Retinal pigment epithelial cell (primary cell): Measurements from ENCODE around the gene GDE1.
A peak's percentile ranks its signal among the peaks of the same experiment; 100 is the strongest.

Experiments
- DNase-seq: peaks from one replicate; pipeline ENCODE4 v3.0.0-alpha.2; 2010; ENCODE audit warnings: low read depth
- H3K4me3 ChIP-seq: 2 replicates; pipeline ENCODE4 v1.5.1; 2011; ENCODE audit warnings: mild to moderate bottlenecking, low read length, control low read depth, moderate library complexity
- TF ChIP-seq, protein P1 (sequence below): conservative IDR thresholded peaks from 2 replicates; pipeline ENCODE4 v1.5.1; 2011; ENCODE audit warnings: low read depth, low read length, control low read depth, inconsistent platforms

GDE1 gene

DNA sequence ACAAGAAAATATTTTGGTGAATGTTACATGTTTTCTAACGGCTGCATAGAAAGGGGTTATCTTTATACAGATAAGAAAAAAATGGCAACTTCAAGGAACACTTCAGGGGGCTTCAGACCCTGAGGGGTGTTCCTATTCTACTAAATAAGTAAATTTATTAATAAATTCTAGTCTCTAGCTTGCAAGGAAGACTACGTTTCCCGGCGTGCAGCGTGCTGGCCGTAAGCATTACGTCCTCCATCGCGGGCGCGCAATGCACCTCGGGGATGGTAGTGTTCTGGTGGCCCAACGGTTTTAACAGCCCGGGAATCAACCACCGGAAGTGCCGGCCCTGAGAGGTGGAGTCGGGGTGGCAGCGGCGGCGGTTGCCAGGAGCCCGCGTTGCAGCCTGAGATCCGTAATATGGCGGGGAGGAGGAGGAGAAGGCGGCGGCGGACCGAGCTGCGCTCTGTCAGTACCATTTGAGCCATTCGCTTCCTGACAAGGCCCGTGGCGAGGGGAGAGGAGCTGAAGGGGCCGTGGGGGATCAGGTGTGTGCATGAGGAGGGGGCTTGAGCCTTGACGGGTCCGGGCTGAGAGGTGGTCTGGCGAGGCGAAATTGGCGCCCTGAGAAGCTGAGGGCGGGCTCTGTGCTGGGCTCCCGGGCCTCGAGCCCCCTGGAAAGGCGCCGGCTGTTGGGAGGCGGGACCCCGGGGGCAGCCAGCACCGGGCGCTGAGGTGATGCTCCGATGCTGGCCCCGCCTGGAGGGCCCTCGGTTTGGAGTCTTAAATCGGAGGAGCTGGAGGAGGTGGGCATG is 1.9 kb upstream of the GDE1 start, which contains the start of gene CCP110:
Gene CCP110 (plus strand): TSS at position 384 of the 797 bp plus-strand sequence. CDS start 3,940 bp downstream, outside the sequence.
- DNase-seq, result peak; percentile 87
- H3K4me3 ChIP-seq, result peak within 1 kb of the TSS; percentile 95
- TF ChIP-seq, protein P1, sequence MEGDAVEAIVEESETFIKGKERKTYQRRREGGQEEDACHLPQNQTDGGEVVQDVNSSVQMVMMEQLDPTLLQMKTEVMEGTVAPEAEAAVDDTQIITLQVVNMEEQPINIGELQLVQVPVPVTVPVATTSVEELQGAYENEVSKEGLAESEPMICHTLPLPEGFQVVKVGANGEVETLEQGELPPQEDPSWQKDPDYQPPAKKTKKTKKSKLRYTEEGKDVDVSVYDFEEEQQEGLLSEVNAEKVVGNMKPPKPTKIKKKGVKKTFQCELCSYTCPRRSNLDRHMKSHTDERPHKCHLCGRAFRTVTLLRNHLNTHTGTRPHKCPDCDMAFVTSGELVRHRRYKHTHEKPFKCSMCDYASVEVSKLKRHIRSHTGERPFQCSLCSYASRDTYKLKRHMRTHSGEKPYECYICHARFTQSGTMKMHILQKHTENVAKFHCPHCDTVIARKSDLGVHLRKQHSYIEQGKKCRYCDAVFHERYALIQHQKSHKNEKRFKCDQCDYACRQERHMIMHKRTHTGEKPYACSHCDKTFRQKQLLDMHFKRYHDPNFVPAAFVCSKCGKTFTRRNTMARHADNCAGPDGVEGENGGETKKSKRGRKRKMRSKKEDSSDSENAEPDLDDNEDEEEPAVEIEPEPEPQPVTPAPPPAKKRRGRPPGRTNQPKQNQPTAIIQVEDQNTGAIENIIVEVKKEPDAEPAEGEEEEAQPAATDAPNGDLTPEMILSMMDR, result no peak

DNA sequence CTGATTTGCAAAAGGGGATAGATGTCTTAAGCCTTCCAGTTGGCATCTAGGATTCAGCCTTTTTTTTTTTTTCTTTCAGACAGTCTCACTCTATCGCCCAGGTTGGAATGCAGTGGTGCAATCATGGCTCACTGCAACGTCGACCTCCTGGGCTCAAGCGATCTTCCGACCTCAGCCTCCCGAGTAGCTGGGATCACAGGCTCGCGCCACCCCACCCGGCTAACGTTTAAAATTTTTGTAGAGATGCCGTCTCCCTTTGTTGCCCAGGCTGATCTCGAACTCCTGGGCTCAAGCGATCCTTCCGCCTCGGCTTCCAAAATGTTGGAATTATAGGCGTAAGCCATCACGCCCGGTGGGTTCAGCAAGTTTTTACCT is 1.3 kb upstream of the GDE1 start:
- DNase-seq, result no peak
- no peak overlapping the region for H3K4me3 ChIP-seq
- TF ChIP-seq, protein P1, result no peak

DNA sequence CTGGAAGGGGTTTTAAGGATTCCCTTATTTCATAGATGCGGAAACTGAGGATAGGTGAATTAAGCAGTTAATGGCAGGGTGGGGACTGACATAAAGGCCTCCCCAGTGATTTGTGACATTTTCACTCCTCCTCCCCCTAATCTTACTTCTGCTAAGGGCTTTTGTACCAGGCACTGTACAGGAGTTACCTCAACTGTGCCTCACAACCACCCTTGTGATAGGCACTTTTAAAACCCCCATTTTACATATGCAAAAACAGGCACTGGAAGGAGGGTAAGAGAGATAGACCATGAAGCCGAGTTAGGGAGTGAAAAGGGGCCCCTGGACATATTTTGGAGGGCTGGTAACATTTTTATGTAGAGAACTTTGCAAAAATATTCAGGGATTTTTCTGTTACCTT is 862 bp upstream of the GDE1 start:
- H3K4me3 ChIP-seq, result no peak overlapping the region
- DNase-seq, result no peak
- TF ChIP-seq, protein P1, result no peak

DNA sequence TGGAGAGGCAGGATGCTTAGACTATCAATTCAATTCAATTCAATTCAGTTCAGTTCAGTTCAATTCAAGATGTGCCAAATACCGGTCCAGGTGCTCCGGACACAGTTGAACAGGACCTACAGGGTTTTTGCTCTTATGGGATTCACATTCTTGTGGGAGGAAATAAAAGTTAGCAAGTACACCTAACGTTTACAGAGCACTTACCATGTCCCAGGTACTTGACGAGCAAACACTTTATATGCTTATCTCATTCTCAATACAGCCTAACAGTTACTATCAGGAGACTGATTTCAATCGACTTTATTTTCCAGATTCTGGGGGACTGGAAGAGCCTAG is 467 bp upstream of the GDE1 start:
- TF ChIP-seq, protein P1, result no peak
- H3K4me3 ChIP-seq, result peak overlapping the region; percentile 85
- no peak for DNase-seq

DNA sequence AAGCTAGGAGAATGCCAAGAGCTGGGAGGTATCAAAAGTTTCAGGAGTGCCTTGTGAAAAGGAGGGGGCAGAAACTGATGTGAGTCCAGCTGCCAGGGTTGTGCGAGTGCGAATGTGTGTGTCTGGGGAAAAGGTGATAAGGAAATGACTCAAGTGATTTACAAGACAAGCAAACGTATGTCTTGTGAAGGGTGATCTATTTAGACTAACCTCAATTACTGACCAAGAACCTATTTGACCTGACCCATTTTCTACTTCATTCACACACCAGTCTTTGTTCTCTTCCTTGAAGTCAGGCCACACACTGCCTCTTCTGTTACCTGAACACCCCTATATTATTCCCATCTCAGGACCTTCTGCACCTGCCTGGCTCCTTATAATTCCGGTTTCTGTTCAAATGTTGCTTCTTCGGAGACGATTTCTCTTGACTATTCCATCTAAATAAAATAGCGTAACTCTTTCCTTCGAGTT is 1.0 kb downstream of the GDE1 start:
- TF ChIP-seq, protein P1, result no peak
- H3K4me3 ChIP-seq, result peak overlapping the region; percentile 85
- no peak for DNase-seq

DNA sequence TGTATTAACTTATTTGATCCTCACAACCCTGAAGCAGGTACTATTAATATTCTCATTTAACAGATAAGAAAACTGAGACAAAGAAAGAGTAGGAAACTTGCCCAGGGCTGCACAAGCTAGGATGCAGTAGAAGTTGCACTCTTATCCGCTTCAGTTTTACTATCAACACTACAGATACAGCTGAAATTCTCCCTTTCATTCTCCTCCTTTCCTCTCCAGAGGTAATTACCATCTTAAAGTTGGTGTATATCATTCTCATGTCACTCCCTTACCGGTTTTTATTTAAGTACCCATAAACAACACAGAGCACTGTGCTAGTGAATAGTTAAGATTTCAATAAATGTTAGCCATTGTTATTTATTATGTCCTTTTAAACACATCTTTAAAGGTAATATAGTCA is 3.5 kb downstream of the GDE1 start:
- H3K4me3 ChIP-seq, result no peak overlapping the region
- DNase-seq, result no peak
- TF ChIP-seq, protein P1, result no peak
